Measurements from ENCODE around the gene SH2D6.

DNA sequence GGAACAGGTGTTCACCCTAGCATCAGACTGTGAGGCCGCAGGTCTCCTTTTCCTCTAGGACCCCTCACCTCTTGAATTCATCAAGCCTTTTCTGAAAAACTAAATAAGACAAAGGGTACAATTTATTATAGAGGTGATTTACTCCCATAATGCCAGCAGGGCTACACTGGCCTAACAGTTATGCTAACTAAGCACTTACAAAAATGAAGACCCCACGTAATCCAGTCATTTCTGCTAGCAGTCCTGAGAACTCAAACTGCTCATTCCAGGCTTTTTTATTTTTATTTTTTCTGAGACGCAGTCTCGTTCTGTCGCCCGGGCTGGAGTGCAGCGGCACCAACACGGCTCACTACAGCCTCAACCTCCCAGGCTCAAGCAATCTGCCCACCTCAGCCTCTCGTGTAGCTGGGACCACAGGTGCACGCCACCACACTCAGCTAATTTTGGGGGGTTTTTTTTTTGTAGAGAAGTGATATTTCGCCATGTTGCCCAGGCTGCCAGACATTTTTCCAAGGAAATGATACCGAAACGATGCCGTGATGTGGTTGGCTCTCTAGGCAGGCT, 22.5 kb upstream of the SH2D6 start:
- TF ChIP-seq, protein P1, sequence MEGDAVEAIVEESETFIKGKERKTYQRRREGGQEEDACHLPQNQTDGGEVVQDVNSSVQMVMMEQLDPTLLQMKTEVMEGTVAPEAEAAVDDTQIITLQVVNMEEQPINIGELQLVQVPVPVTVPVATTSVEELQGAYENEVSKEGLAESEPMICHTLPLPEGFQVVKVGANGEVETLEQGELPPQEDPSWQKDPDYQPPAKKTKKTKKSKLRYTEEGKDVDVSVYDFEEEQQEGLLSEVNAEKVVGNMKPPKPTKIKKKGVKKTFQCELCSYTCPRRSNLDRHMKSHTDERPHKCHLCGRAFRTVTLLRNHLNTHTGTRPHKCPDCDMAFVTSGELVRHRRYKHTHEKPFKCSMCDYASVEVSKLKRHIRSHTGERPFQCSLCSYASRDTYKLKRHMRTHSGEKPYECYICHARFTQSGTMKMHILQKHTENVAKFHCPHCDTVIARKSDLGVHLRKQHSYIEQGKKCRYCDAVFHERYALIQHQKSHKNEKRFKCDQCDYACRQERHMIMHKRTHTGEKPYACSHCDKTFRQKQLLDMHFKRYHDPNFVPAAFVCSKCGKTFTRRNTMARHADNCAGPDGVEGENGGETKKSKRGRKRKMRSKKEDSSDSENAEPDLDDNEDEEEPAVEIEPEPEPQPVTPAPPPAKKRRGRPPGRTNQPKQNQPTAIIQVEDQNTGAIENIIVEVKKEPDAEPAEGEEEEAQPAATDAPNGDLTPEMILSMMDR (IDR thresholded peaks at IDR 0.05; ENCODE audit: low read length), result no peak
- TF ChIP-seq EZH2phosphoT487 (IDR thresholded peaks at IDR 0.05; ENCODE audit: low read length) (no peak), EZH2 (optimal IDR thresholded peaks at IDR 0.05; ENCODE audit: low read depth, low read length) (no peak)

Data from MM.1S (cell line).